Activated CD8-positive, alpha-beta memory T cell treated with anti-CD3 and anti-CD28 coated beads, Interleukin-2, amount 50 U/mL, for 48 hours (primary cell): ENCODE measurements around the gene TBX10.
"Not testable (repeated sequence)": the region's sequence is repeated elsewhere in the genome, so short reads cannot be mapped to it uniquely, and the experiment has no call there.

Experiments used
- DNase-seq: peaks from one replicate; pipeline ENCODE4 v3.0.0-alpha.2; 2020

Gene TBX10

DNA sequence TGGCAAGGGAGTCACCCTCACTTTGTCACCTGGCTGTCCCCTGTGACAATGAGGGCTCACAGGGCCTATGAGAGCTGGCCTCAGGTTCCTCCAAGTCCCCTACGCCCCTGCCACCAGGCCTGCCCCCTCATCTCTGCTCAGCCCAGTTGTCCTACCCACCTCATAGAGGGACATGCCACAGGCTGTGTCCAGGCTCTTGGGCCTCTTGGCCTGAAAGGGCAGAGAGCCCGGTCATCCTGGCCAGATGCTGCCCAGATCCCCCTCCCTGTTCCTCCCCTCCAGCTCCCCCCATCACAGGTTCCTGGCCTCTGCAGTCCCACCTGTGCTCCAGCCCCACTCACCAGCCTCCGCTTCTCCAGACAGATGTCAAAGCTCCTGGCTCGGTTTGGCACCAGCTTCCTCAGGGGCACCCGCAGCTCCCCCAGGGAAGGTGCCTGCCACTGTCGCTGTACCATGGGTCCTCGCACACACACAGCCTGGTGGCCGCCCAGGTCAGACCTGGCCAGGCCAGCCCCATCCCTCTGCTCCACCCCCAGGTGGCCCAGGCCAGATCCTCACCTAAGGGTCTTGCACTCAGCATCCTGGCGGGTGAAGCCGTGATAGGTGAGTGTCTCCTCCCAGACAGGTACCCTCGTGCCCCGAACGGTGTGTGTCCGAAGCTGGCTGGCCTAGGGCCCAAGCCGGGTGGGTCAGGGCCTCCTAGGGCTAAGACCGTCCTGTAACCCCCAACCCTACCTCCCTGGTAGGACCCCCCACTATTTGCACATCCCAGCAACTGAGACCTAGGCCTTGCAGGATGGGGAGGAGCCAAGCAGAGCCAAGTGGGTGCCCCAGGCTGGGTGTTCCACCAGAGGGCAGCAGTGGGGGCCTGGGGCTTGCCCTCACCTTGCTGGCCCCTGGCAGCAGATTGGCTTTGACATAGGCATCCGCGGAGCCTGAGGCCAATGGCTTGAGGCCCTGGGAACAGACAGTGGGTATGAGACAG lies 24.5 kb downstream of the TBX10 start:
- peak; percentile 86 for DNase-seq

DNA sequence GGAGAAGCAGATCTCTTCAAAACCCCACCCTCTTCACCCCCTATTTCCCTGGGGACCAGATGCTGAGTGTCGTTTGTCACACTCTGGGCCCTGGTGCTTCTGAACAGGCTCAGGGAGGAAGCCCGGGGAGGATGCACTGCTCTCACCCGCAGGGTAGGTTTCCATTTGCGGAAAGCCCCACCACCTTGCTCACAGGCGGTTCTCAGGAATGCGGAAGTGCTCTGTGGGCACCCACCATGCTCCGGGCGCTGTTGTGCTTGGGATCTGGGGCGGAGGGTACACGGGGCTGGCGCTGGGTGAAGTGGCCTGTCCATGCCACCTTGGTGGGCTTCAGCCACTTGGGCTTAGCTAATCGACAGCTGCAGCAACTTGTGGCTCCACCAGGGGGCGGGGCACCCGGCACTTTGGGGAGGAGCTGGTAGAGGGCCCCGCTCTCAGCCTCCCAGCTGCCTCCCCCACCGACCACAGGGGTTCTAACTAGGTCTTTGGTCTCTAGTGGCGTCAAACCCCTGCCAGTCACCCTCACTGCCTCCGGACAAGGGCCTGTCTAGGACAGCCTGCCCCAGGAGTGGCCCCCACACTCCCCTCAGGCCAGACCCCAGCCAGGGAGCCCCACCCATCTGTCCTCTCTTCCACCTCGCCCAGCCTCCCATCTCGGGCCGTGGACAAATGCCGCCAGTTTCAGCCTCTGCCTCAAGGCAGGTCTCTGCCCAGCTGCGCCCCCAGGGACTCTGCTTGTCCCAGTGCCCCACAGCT lies 25.4 kb downstream of the TBX10 start:
- peak; percentile 88 for DNase-seq

DNA sequence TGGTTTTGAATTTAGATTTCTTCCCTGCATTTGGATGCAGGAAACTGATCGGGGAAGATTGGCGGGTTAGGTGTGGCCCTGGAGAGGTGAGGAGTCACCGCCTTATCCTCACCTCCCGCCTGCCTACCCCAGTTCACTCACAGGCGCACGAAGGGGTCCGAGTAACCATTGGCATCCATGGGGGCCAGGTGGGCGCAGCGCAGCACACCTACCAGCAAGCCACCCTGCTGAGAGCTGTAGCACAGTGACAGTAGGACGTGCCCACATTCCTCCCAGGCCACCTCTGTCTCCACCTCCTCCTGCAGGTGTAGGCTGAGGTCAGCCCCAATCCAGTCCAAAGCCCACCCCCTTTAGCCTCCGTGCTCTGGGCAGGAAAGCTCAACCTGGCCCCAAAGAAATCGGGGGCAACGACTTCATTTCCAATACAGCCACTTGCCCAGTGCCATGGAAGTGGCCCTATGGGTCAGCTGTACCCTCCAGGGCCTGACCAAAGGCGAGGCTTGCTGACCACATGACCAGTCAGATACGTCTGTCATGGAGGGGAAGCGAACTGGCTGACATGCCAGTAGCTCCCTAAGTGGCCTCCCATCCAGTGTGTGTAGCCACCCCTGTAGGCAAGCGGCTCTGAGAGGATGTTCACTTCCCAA lies 26.1 kb downstream of the TBX10 start:
- no peak for DNase-seq

DNA sequence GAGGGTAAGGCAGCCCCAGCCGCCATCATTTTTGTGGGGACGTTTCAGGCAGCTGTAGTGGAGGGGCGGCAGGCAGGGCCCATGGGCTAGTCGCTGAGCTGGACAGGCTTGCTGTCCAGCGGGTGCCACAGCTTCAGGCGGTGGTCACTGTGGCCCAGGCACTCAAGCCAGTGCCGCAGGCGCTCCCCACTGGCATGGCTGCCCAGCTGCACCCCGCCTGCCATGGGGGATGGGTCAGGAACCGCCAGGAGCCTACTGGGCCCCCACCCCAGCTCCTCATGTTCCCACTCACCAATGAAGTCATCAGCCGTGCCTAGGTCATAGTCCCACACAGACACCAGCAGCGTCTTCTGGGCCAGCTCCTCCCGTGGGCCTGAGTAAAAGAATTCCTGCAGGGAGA lies 26.8 kb downstream of the TBX10 start:
- no peak for DNase-seq

DNA sequence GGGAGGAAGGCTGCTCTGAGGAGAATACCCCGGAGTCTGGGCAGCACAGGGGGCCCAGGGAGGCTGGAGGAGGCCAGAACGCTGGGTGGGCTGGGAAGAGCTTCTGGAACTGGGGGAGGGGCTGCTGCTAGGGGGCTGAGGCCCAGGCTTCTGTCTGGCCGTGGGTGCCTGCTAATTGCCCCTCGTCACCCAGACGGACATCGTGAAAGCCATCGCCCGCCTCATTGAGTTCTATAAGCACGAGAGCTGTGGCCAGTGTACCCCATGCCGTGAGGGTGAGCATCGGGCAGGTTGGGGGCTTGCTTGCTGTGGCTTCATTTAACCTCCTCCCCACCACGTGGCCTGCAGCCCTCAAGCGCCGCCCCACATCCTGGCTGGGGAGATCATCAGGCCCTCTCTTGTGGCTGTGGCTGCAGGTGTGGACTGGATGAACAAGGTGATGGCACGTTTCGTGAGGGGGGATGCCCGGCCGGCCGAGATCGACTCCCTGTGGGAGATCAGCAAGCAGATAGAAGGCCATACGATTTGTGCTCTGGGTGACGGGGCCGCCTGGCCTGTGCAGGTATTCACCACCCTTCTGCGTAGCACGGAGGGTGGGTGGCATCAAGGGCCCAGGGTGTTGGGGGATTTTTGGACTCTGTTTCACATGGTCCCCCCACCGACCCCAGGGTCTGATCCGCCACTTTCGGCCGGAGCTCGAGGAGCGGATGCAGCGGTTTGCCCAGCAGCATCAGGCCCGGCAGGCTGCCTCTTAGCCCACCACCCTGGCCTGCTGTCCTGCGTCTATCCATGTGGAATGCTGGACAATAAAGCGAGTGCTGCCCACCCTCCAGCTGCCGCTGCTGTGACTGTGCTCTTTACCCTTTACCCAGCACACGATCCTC lies 27.6 kb downstream of the TBX10 start:
- DNase-seq, result no peak

DNA sequence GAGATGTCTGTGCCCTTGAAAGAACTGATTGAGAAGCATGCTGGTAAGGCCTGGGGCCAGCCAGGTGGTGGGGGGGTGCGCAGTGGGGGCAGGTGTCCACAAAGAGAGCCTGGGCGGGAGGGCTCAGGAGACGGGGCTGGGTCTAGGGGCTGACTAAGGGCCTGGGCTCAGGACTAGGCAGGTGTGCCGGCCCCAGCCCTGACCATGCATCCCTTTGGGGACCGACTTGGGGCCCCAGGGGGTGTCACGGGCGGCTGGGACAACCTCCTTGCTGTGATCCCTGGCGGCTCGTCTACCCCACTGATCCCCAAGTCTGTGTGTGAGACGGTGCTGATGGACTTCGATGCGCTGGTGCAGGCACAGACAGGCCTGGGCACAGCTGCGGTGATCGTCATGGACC lies 28.4 kb downstream of the TBX10 start:
- DNase-seq, result no peak

DNA sequence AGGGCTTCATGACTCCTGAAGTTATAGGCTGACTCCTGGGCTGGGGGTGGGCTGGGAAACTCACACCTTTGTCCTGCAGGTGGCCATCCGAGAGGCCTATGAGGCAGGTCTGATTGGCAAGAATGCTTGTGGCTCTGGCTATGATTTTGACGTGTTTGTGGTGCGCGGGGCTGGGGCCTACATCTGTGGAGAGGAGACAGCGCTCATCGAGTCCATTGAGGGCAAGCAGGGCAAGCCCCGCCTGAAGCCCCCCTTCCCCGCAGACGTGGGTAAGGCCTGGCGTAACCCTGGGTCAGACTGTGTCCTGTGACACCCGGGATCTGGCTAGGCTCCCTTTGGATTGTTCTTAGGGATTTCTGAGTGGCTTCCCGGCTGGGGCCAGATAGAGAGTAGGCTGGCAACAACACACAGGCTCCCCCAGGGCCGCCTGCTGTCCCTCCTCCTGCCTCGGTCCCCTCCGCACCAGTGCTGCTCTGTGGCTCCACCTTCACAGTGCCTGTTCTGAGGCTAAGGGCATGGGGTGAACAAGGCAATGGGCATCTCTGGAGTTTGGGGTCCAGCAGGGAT lies 29.2 kb downstream of the TBX10 start:
- no peak for DNase-seq

DNA sequence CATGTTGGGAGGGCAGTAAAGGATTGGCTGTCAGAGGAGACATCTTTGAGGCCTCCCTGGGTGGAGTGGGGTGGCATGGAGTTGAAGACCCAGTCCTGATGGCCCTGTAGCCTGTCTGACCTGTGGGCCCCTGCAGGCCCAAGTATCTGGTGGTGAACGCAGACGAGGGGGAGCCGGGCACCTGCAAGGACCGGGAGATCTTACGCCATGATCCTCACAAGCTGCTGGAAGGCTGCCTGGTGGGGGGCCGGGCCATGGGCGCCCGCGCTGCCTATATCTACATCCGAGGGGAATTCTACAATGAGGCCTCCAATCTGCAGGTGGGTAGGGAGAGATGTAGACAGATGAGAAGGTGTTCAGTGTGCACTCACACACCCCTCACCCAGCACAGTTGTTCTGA lies 30.2 kb downstream of the TBX10 start:
- DNase-seq, result no peak

DNA sequence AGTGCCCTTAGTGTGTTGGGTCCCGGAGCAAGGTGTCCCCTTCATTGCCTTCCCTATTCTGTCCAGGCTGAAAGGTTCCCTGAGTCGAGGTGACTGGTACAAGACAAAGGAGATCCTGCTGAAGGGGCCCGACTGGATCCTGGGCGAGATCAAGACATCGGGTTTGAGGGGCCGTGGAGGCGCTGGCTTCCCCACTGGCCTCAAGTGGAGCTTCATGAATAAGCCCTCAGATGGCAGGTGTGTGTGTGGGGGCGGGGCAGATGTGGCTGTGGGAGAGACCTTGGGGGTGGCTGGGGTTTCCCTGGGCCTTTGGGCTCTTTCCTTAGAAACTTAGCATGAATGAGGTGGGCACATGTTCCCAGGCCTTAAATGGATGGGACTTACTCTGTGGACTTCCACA lies 31.1 kb downstream of the TBX10 start:
- DNase-seq, result no peak

DNA sequence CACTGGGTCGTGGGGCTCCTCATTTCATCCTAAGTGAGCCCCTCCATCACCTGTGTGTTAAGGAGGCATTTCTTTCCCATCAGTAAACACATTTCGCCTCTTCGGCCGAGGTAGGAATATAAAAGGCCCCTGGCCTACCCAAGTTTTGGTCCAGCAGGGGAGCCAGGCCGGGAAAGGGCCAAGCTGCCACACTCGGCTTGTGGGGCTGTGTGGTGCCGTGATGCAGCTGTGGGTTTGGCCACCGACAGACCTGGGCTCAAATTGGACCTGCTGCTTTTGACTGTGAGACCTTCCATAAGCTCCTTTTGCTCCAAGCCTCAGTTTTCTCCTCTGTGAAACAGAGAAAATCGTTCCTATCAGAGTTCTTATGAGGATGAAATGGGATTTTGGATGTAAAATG lies 32.1 kb downstream of the TBX10 start:
- DNase-seq, result no peak

DNA sequence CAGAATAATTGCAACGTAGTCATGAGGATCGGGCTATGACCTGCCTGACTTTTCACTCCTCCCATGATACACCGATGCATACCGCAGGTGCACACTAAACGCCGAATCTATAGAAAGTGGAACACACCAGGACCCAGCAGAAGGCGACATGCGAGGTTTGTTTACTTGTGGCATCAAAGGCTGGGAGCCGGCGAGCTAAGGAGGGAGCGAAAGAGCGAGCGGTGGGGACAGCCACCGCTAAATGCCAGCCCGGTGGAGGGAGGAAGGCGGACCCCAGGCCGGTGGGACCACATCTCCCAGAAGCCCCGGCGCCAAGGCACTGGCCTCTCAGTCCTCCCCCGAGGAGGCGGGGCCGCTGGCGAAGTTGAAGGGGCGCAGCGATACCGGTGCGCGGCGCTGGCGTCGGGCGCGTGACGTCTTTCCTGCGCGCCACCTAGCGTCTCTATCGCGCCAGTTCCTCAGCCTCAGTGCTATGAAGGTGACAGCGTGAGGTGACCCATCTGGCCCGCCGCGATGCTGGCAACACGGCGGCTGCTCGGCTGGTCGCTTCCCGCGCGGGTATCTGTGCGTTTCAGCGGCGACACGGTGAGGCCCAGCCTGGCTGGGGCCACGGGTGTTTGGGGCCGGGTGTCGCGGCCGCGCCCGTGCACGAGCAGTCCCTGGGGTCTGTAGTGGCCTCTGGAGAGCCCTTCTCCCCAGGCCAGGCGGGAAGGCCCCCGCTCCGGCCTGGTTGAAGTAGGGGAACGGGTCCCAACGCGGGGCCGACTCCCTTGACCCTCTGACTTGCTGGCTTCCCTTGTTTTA lies 32.9 kb downstream of the TBX10 start, which contains the start of gene NDUFV1:
Gene NDUFV1, plus strand, starts transcription at position 445 of the 804 bp plus-strand sequence. Its CDS starts 69 bp downstream, at position 514.
- DNase-seq, result peak; percentile 98

DNA sequence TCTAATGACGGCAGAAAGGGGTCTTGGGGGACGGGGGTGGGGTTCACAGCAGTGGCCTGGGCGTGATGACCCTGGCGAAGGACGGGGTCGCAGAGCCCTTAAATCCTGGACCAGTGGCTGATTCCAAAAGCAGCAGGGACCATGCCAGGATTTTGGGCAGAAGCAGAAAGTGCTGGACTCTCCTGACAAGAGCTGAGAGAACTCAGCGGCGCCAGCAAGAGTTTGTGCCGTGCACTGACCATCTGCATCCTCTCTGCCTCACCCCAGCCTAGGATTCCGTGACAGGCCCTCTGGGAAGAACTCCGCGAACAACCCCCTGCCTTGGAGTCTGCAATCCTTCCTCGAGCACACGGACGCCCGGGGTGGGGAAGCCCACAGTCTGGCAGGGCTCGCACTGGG lies 33.5 kb downstream of the TBX10 start:
- no peak for DNase-seq

DNA sequence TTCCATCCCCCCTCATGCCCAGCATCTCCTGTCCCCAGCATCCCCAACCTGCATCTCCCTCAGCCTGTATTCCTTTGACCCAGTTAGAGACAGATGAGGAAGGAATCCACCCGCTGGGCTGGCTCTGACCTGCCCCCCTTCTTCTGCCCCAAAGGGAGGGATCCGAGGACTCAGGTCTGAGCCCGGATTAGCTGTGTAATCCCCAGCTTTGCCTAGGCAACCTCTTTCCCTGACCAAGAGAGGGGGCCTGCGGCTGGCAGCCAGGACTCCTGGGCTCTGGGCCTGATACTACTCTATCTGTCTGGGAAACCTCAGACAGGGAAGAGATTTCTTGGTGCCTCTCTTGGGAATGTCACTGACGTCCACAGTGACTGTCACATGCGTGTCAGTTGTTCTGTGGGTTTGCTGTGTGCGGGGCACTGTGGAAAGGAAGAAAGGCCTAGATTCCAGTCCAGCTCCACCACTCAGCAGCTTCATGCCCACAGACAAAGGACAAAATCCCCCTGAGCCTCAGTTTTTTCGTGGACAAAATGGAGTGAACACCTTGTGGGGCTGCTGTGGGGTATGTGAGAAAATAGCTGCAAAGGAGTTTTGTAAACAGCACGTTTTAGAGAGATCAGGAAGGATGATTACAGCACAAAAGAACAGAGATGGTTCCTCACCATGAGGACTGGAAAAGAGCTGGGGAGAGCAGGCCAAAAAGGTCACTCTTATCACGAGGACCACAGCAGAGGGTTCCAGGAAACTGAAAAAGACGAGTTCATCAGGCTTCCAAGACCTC lies 34.1 kb downstream of the TBX10 start:
- no peak for DNase-seq

DNA sequence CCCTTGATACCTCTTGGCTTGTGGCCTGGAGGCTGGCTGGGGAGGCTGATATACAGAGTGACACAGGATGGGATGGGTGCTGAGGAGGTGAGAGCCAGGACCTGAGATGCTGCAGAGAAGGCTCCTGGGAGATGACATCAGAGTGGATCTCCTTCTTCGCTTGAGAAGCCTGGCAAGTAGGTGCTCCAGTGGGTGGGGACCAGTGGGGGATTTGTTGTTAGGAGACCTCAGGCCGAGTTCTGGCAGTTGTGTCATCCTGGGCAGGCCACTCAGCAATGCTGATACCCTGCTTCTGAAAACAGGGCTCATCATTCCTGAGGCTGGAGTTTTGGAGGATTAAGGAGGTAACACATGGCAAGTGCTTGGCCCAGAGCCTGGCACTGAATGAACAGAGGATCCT lies 34.7 kb downstream of the TBX10 start:
- no peak for DNase-seq

DNA sequence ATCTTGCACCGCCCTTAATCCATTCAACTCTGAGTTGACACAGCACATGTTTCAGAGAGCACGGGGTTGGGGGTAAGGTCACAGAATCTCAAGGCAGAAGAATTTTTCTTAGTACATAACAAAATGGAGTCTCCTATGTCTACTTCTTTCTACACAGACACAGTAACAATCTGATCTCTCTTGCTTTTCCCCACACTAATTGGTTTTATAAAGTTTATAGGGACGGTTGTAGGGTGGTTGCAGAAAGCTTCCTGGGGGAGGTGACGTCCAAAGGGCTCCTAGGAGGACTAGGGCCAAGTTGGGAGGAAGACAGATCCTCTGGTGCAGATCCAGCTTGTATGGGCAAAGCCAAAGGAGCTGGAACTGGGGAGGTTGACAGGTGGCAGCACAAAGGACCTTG lies 35.4 kb downstream of the TBX10 start:
- DNase-seq, result not testable (repeated sequence)

DNA sequence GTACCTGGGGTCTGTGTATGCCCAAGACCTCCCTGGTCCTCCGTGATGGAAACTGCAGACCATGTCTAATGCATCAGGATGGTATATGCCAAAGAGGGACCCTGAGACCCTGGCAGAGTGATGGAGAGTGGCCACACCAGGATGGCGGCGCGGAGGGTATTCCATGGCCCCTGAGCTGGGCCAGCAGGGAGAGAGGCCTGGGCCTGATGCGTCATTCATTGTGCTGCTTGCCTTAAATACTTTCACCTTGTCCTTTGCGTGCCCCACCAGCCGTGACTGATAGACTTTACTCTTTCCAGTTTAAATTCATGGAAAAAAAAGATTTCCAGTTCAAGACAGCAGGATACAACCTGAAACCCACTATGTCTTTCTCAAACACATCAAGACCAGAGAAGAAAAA lies 38.5 kb downstream of the TBX10 start:
- no peak for DNase-seq

DNA sequence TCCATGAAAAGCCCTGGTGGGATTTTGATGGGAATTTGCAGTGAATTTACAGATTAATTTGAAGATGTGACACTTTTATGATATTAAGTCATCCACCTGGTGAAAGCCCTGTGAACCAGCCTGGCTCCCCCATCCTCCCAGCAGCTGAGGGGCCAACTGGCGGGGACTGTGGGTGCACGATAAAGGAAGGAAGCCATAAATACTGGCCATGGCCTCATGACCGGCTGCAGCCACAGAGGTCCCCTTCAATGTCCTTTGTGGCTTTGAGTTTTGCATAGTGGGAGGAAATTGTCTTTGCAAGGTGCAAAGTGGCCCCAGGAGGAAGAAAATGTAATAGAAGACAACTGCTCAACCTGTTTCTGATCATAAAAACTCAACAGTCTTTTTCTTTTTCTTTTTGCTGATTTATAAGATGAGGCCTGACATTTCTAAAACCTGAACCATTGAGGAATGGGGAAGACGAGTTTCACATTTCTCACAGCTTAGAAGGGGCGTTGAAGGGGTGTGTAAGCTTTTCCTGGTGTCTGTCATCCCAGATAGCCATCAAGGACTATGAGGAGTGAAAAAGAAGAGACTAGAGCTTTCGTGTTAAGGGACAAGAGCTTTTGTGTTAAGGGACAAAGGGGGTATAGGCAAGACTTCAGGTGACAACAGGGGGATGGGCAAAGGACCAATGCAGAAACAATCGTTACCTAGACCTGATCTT lies 39.1 kb downstream of the TBX10 start:
- no peak for DNase-seq

DNA sequence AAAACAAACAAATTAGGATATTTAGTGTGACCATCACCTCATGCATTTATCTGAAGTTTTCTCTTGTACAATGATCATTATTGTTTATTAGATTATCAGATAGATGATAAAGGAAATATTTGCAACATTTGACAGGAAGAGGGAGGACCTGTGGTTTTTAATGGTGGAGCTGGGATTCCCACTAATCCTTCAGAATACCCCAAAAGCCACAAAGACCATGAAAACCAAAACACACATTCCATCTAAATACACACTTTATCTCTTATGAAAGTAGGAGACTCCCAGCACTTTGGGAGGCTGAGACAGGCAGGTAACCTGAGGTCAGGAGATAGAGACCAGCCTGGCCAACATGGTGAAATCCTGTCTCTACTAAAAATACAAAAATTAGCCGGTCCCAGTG lies 40.4 kb downstream of the TBX10 start:
- no peak for DNase-seq

DNA sequence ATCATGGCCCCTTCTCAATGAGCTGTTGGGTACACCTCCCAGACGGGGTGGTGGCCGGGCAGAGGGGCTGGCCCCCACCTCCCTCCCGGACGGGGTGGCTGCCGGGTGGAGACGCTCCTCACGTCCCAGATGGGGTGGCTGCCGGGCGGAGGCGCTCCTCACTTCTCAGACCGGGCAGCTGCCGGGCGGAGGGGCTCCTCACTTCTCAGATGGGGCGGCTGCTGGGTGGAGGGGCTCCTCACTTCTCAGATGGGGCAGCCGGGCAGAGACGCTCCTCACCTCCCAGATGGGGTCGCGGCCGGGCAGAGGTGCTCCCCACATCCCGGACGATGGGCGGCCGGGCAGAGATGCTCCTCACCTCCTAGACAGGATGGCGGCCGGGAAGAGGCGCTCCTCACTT lies 41.6 kb downstream of the TBX10 start:
- not testable (repeated sequence) for DNase-seq

DNA sequence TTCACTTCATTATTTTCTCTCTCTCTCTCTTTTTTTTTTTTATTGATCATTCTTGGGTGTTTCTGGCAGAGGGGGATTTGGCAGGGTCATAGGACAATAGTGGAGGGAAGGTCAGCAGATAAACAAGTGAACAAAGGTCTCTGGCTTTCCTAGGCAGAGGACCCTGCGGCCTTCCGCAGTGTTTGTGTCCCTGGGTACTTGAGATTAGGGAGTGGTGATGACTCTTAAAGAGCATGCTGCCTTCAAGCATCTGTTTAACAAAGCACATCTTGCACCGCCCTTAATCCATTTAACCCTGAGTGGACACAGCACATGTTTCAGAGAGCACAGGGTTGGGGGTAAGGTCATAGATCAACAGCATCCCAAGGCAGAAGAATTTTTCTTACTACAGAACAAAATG lies 42.1 kb downstream of the TBX10 start:
- not testable (repeated sequence) for DNase-seq
